Panc1 (cell line): ENCODE results near the gene PRSS33. TPM values are rescaled to one million over a fixed set of nuclear protein-coding genes. Genes with fewer than 3 reads are reported as not detected.

Experiments
- ATAC-seq: fragments of 200-7000 bp; cut with Tn5 transposase; 2 replicates; pipeline ENCODE4 v1.9.1; 2020; ENCODE audit warnings: mild to moderate bottlenecking, moderate library complexity
- BruUV-seq: library from RNA; stranded (reverse); fragments of 400-500 nt; replicated peaks from 2 replicates; lab custom pipeline; 2021; lab: Mats Ljungman, UMichigan
- CTCF ChIA-PET: fragments of 300-600 bp; sonication (Branson Sonifier 250); formaldehyde crosslinking; loops from one replicate; lab custom pipeline; 2022; ENCODE audit warnings: antibody characterized with exemption; lab: Charles Lee
- POLR2A ChIA-PET: fragments of 300-600 bp; sonication (Branson Sonifier 250); formaldehyde crosslinking; loops from one replicate; lab custom pipeline; 2022; ENCODE audit warnings: antibody characterized with exemption; lab: Charles Lee
- DNase-seq: peaks from one replicate; pipeline ENCODE4 v3.0.0-alpha.2; 2010; ENCODE audit warnings: low read depth, low spot score
- H3K27ac ChIP-seq: 2 replicates; pipeline ENCODE4 v1.5.1; 2011; ENCODE audit warnings: mild to moderate bottlenecking, low read length, inconsistent platforms
- H3K27me3 ChIP-seq: fragments of 200-500 bp; sonication (Bioruptor generic); 2 replicates; pipeline ENCODE4 v1.6.0; 2014; ENCODE audit warnings: low read length, inconsistent platforms; ENCODE audit not compliant: control insufficient read depth, insufficient read depth
- H3K36me3 ChIP-seq: fragments of 200-500 bp; sonication (Bioruptor generic); 2 replicates; pipeline ENCODE4 v1.5.1; 2014; ENCODE audit warnings: inconsistent platforms, mild to moderate bottlenecking, low read length, moderate library complexity; ENCODE audit not compliant: control insufficient read depth, insufficient read depth
- H3K4me1 ChIP-seq: 2 replicates; pipeline ENCODE4 v1.5.1; 2011; ENCODE audit warnings: inconsistent platforms, mild to moderate bottlenecking, low read length, moderate library complexity; ENCODE audit not compliant: control insufficient read depth, insufficient read depth
- H3K4me3 ChIP-seq, 2 experiments: 2 replicates each; pipeline ENCODE4 v1.5.1; 2011 to 2012; ENCODE audit warnings: low read depth in 2 of 2, low read length in 2 of 2, mild to moderate bottlenecking in 2 of 2, inconsistent platforms in 1 of 2, moderate library complexity in 1 of 2
- H3K9me3 ChIP-seq: fragments of 200-500 bp; sonication (Bioruptor generic); 2 replicates; pipeline ENCODE4 v1.5.1; 2014; ENCODE audit warnings: low read depth, mild to moderate bottlenecking, inconsistent platforms, low read length, moderate library complexity; ENCODE audit not compliant: control insufficient read depth, insufficient read depth
- POLR2AphosphoS5 ChIP-seq: IDR thresholded peaks from 2 replicates; pipeline ENCODE4 v1.6.1; 2012; ENCODE audit warnings: mild to moderate bottlenecking, low read depth, low read length, moderate library complexity
- REST ChIP-seq, 2 experiments: IDR thresholded peaks; 2 replicates each; pipeline ENCODE4 v1.6.1; 2011 to 2012; ENCODE audit warnings: low read depth in 2 of 2, control low read depth in 1 of 2, low read length in 1 of 2, mild to moderate bottlenecking in 1 of 2, moderate library complexity in 1 of 2; ENCODE audit not compliant: insufficient read depth in 1 of 2
- SIN3A ChIP-seq: IDR thresholded peaks from 2 replicates; pipeline ENCODE4 v1.6.1; 2012; ENCODE audit warnings: low read depth, mild to moderate bottlenecking, low read length, moderate library complexity, borderline replicate concordance; ENCODE audit not compliant: insufficient read depth
- TCF7L2 ChIP-seq: IDR thresholded peaks from 2 replicates; pipeline ENCODE4 v1.6.1; 2011; ENCODE audit warnings: mild to moderate bottlenecking, low read depth, low read length, inconsistent platforms
- in situ Hi-C: cut with HindIII; loops from 2 replicates; pipeline ENCODE4 v1.10.0; 2016; ENCODE audit warnings: low sequenced_read_pairs, low pct_unique_long_range_greater_than_20kb
- intact Hi-C: fragments of 100-400 bp; cut with micrococcal nuclease; formaldehyde crosslinking; loops from one replicate; pipeline ENCODE4 v1.10.0; 2022; ENCODE audit not compliant: unreplicated experiment
- total RNA-seq: library from RNA; stranded (reverse); gene quantifications from one replicate; pipeline ENCODE4 v1.2.1, GENCODE V29; 2021; ENCODE audit not compliant: unreplicated experiment
- TF ChIP-seq, protein P1 (sequence below): fragments of 450-650 bp; IDR thresholded peaks from 2 replicates; pipeline ENCODE4 v1.5.1; 2017; ENCODE audit warnings: mild to moderate bottlenecking

Gene PRSS33
- total RNA-seq, 1 experiment from 2014 or later = 0.59 TPM

- DNase-seq (no peak), ATAC-seq (no peak)
- BruUV-seq = no TSS peak
- in situ Hi-C loops (no loop called here), intact Hi-C loops (no loop called here)
- CTCF ChIA-PET = no interaction called here
- H3K9me3 ChIP-seq = no peaks in the 10 kb centered on the region
- H3K27ac ChIP-seq = peak overlapping the region; percentile 9; the same call in 1 of the 2 replicates
- no peaks in the 10 kb centered on the region for H3K36me3 ChIP-seq
- TF ChIP-seq POLR2AphosphoS5 (no peak), TCF7L2 (no peak), SIN3A (no peak), REST (IDR thresholded peaks at IDR 0.05; ENCODE audit: insufficient read depth in 1 of 2, low read depth in 2 of 2, low read length in 1 of 2) (no peak)
- TF ChIP-seq, protein P1, sequence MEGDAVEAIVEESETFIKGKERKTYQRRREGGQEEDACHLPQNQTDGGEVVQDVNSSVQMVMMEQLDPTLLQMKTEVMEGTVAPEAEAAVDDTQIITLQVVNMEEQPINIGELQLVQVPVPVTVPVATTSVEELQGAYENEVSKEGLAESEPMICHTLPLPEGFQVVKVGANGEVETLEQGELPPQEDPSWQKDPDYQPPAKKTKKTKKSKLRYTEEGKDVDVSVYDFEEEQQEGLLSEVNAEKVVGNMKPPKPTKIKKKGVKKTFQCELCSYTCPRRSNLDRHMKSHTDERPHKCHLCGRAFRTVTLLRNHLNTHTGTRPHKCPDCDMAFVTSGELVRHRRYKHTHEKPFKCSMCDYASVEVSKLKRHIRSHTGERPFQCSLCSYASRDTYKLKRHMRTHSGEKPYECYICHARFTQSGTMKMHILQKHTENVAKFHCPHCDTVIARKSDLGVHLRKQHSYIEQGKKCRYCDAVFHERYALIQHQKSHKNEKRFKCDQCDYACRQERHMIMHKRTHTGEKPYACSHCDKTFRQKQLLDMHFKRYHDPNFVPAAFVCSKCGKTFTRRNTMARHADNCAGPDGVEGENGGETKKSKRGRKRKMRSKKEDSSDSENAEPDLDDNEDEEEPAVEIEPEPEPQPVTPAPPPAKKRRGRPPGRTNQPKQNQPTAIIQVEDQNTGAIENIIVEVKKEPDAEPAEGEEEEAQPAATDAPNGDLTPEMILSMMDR = no peak
- no peaks in the 10 kb centered on the region for H3K27me3 ChIP-seq
- peaks cover 13% of the 10 kb centered on the region for H3K4me1 ChIP-seq
- POLR2A ChIA-PET = no interaction called here
- H3K4me3 ChIP-seq = no peak overlapping the region
Observed at GRCh38 chr16:2814551-2815298, 27.4 kb upstream of the PRSS33 start.

DNA sequence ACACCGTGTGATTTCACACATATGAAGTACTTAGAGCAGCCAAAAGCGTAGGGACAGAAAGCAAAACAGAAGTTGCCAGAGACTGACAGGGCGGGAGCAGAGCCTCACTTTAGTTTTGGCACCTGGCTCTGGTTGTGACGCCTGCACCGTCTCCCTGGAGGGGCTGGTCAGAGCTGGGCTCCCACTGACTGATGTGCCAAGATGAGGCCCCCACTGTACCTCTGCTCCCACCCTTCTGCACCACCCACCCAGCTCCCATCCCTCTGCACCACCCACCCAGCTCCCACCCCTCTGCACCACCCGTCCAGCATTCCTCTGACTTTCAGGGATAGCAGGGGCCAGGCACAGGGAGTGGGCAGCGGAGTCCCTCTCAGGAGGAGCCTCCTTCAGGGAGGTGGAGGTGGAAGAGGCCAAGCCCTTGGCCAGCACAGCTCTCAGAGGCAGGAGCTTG, 26.4 kb upstream of the PRSS33 start:
- no peak for DNase-seq
- ChIA-PET POLR2A (no interaction called here), CTCF (interaction anchor here (0.6 kb wide), 1 partner anchor 630 kb away, joined by 3 read pairs; no protein-coding TSS in a partner anchor)
- no peaks in the 10 kb centered on the region for H3K27me3 ChIP-seq
- H3K27ac ChIP-seq = no peak overlapping the region
- no peak for ATAC-seq
- intact Hi-C loops = no loop called here
- no TSS peak for BruUV-seq
- no peaks in the 10 kb centered on the region for H3K36me3 ChIP-seq
- no peaks in the 10 kb centered on the region for H3K9me3 ChIP-seq
- peaks cover 13% of the 10 kb centered on the region for H3K4me1 ChIP-seq
- in situ Hi-C loops = no loop called here
- no peak overlapping the region for H3K4me3 ChIP-seq
- TF ChIP-seq POLR2AphosphoS5 = no peak
- no peak for TF ChIP-seq REST (IDR thresholded peaks at IDR 0.05; ENCODE audit: insufficient read depth in 1 of 2, low read depth in 2 of 2, low read length in 1 of 2)
- TF ChIP-seq, protein P1 = no peak
- no peak for TF ChIP-seq SIN3A
- no peak for TF ChIP-seq TCF7L2
